HG03097 (cell line): Measurements from ENCODE around the gene NEB.
"Not testable (repeated sequence)": the region's sequence is repeated elsewhere in the genome, so short reads cannot be mapped to it uniquely, and the experiment has no call there.

Experiments
- ATAC-seq: cut with Tn5 transposase; IDR thresholded peaks from one replicate; pipeline ENCODE4 v1.9.1; 2021; ENCODE audit not compliant: unreplicated experiment, low FRiP score

Gene NEB

GRCh38 chr2:151620761-151621160, 113.5 kb downstream of the NEB start:
- no peak for ATAC-seq

- ATAC-seq = no peak
These were observed 114.8 kb downstream of the NEB start for GRCh38 chr2:151619337-151619989.

GRCh38 chr2:151616760-151617339, 117.4 kb downstream of the NEB start:
- no peak for ATAC-seq

GRCh38 chr2:151614606-151615306, 119.5 kb downstream of the NEB start:
- no peak for ATAC-seq

GRCh38 chr2:151614159-151614558, 120.1 kb downstream of the NEB start:
- ATAC-seq = no peak

GRCh38 chr2:151611351-151611750, 122.9 kb downstream of the NEB start:
- ATAC-seq = no peak

- no peak for ATAC-seq
These were observed 124.0 kb downstream of the NEB start for GRCh38 chr2:151610310-151610709.

- ATAC-seq = no peak
These were observed 124.6 kb downstream of the NEB start for GRCh38 chr2:151609705-151610104.

- ATAC-seq = not testable (repeated sequence)
These were observed 126.5 kb downstream of the NEB start for GRCh38 chr2:151607459-151608424.

GRCh38 chr2:151603530-151603929, 130.7 kb downstream of the NEB start:
- not testable (repeated sequence) for ATAC-seq

- not testable (repeated sequence) for ATAC-seq
These were observed 131.9 kb downstream of the NEB start for GRCh38 chr2:151602402-151602801.

GRCh38 chr2:151601803-151602202, 132.5 kb downstream of the NEB start:
- ATAC-seq = not testable (repeated sequence)

- not testable (repeated sequence) for ATAC-seq
These were observed 137.2 kb downstream of the NEB start for GRCh38 chr2:151596903-151597608.

GRCh38 chr2:151591908-151592255, 142.4 kb downstream of the NEB start:
- ATAC-seq = not testable (repeated sequence)

- not testable (repeated sequence) for ATAC-seq
These were observed 142.9 kb downstream of the NEB start for GRCh38 chr2:151591250-151591907.

GRCh38 chr2:151581300-151581699, 153.0 kb downstream of the NEB start:
- ATAC-seq = not testable (repeated sequence)

- ATAC-seq = not testable (repeated sequence)
These were observed 153.6 kb downstream of the NEB start for GRCh38 chr2:151580697-151581096.

- ATAC-seq = no peak
These were observed 157.2 kb downstream of the NEB start for GRCh38 chr2:151577116-151577515.

GRCh38 chr2:151576080-151576479, 158.2 kb downstream of the NEB start:
- ATAC-seq = no peak

- ATAC-seq = no peak
These were observed 158.9 kb downstream of the NEB start for GRCh38 chr2:151575338-151575737.
